Raji (cell line): Measurements from ENCODE around the gene CCDC86.

Source experiments
- POLR2A ChIP-seq: IDR thresholded peaks from 2 replicates; pipeline ENCODE4 v1.6.1; 2011; ENCODE audit warnings: low read depth, low read length, control low read depth; ENCODE audit not compliant: insufficient read depth

Gene CCDC86

GRCh38 chr11:60821827-60822599, 19.9 kb upstream of the CCDC86 start:
- no peak for TF ChIP-seq POLR2A

- no peak for TF ChIP-seq POLR2A
Observed at GRCh38 chr11:60825118-60825517, 16.8 kb upstream of the CCDC86 start.

- TF ChIP-seq POLR2A, result no peak
Observed at GRCh38 chr11:60825790-60826189, 16.1 kb upstream of the CCDC86 start.

- no peak for TF ChIP-seq POLR2A
Observed at GRCh38 chr11:60830478-60831142, 11.3 kb upstream of the CCDC86 start.

- no peak for TF ChIP-seq POLR2A
Observed at GRCh38 chr11:60831143-60831500, 10.8 kb upstream of the CCDC86 start.

GRCh38 chr11:60831501-60832079, 10.3 kb upstream of the CCDC86 start:
- no peak for TF ChIP-seq POLR2A

- TF ChIP-seq POLR2A, result no peak
Observed at GRCh38 chr11:60834742-60835533, 7.0 kb upstream of the CCDC86 start.

- TF ChIP-seq POLR2A, result no peak
Observed at GRCh38 chr11:60835534-60835846, 6.4 kb upstream of the CCDC86 start.

GRCh38 chr11:60836866-60837515, 4.9 kb upstream of the CCDC86 start:
- TF ChIP-seq POLR2A, result no peak

- no peak for TF ChIP-seq POLR2A
Observed at GRCh38 chr11:60838132-60838531, 3.8 kb upstream of the CCDC86 start.

- TF ChIP-seq POLR2A, result no peak
Observed at GRCh38 chr11:60840470-60841430, 1.2 kb upstream of the CCDC86 start.

- no peak for TF ChIP-seq POLR2A
Observed at GRCh38 chr11:60842668-60843600, 1.0 kb downstream of the CCDC86 start.

GRCh38 chr11:60844045-60844869, 2.3 kb downstream of the CCDC86 start:
- no peak for TF ChIP-seq POLR2A

GRCh38 chr11:60844870-60845221, 2.9 kb downstream of the CCDC86 start:
- TF ChIP-seq POLR2A, result no peak
